ENCODE data around the gene TMPRSS9. TPM values are rescaled to one million over a fixed set of nuclear protein-coding genes. Genes with fewer than 3 reads are reported as not detected.
A peak's percentile ranks its signal among the peaks of the same experiment; 100 is the strongest.

Gene TMPRSS9
- polyA plus RNA-seq, 5 donors: 0.24 to 0.91 (median 0.52) TPM

- DNase-seq: peak; percentile 92 to 93
Observed at GRCh38 chr19:2328401-2329148, 31.5 kb upstream of the TMPRSS9 start, which contains the start of the genes LSM7 and SPPL2B. Gene LSM7, minus strand, starts transcription at chr19:2328586. Its CDS starts 20 bp downstream, at chr19:2328566. Gene SPPL2B, plus strand, starts transcription at chr19:2328684. Its CDS starts 26 bp downstream, at chr19:2328710.

GRCh38 chr19:2329149-2329478 is 31.0 kb upstream of the TMPRSS9 start:
- DNase-seq: no peak

- DNase-seq: no peak
Observed at GRCh38 chr19:2329501-2329916, 30.6 kb upstream of the TMPRSS9 start.

- no peak for DNase-seq
Observed at GRCh38 chr19:2330255-2330631, 29.8 kb upstream of the TMPRSS9 start.

GRCh38 chr19:2330632-2331284 is 29.3 kb upstream of the TMPRSS9 start:
- no peak for DNase-seq

GRCh38 chr19:2331601-2332246 is 28.3 kb upstream of the TMPRSS9 start:
- no peak for DNase-seq

- no peak for DNase-seq
Observed at GRCh38 chr19:2332341-2333026, 27.6 kb upstream of the TMPRSS9 start.

GRCh38 chr19:2333027-2333806 is 26.8 kb upstream of the TMPRSS9 start:
- no peak for DNase-seq

GRCh38 chr19:2333807-2334211 is 26.3 kb upstream of the TMPRSS9 start:
- DNase-seq: no peak

GRCh38 chr19:2334426-2334825 is 25.6 kb upstream of the TMPRSS9 start:
- DNase-seq: no peak

GRCh38 chr19:2334986-2335846 is 24.8 kb upstream of the TMPRSS9 start:
- DNase-seq: no peak

- no peak for DNase-seq
Observed at GRCh38 chr19:2335848-2336247, 24.2 kb upstream of the TMPRSS9 start.

GRCh38 chr19:2336528-2337328 is 23.3 kb upstream of the TMPRSS9 start:
- no peak for DNase-seq

GRCh38 chr19:2337329-2337707 is 22.7 kb upstream of the TMPRSS9 start:
- no peak for DNase-seq

- DNase-seq: no peak
Observed at GRCh38 chr19:2338055-2338615, 21.9 kb upstream of the TMPRSS9 start.

- no peak for DNase-seq
Observed at GRCh38 chr19:2338751-2339643, 21.1 kb upstream of the TMPRSS9 start.

GRCh38 chr19:2339644-2340310 is 20.3 kb upstream of the TMPRSS9 start:
- no peak for DNase-seq
